Osteoblast (primary cell): ENCODE measurements around the gene SERP1. TPM values are rescaled to one million over a fixed set of nuclear protein-coding genes. Genes with fewer than 3 reads are reported as not detected.
A peak's percentile ranks its signal among the peaks of the same experiment; 100 is the strongest.

Experiments used
- DNase-seq: peaks from one replicate; pipeline ENCODE4 v3.0.0; 2011; ENCODE audit warnings: low spot score, mixed read lengths; ENCODE audit not compliant: insufficient read length; ENCODE audit errors: missing footprints
- H2AFZ ChIP-seq: 2 replicates; pipeline ENCODE4 v1.6.0; 2011; ENCODE audit warnings: mild to moderate bottlenecking, low read length
- H3K27ac ChIP-seq: 2 replicates; pipeline ENCODE4 v1.5.1; 2011; ENCODE audit warnings: mild to moderate bottlenecking, low read depth, low read length, moderate library complexity
- H3K27me3 ChIP-seq: 2 replicates; pipeline ENCODE4 v1.6.0; 2012; ENCODE audit warnings: mild to moderate bottlenecking, control low read depth, inconsistent platforms, low read length, moderate library complexity; ENCODE audit not compliant: insufficient read depth
- H3K36me3 ChIP-seq: 2 replicates; pipeline ENCODE4 v1.5.1; 2011; ENCODE audit warnings: mild to moderate bottlenecking, low read length, control low read depth, moderate library complexity; ENCODE audit not compliant: insufficient read depth
- H3K4me1 ChIP-seq: 2 replicates; pipeline ENCODE4 v1.5.1; 2011; ENCODE audit warnings: mild to moderate bottlenecking, low read length, control low read depth, moderate library complexity; ENCODE audit not compliant: insufficient read depth
- H3K4me2 ChIP-seq: 2 replicates; pipeline ENCODE4 v1.6.0; 2011; ENCODE audit warnings: mild to moderate bottlenecking, low read length; ENCODE audit not compliant: insufficient read depth
- H3K4me3 ChIP-seq: fragments of 200-600 bp; sonication (generic); 3 replicates; pipeline ENCODE4 v1.5.1; 2012; ENCODE audit warnings: mild to moderate bottlenecking, low read length, inconsistent platforms; ENCODE audit not compliant: insufficient read depth
- H3K79me2 ChIP-seq: 2 replicates; pipeline ENCODE4 v1.6.0; 2012; ENCODE audit warnings: mild to moderate bottlenecking, low read length, control low read depth, inconsistent platforms; ENCODE audit not compliant: insufficient read depth
- H3K9me3 ChIP-seq: 2 replicates; pipeline ENCODE4 v1.5.1; 2011; ENCODE audit warnings: low read depth, low read length, control low read depth
- H4K20me1 ChIP-seq: 2 replicates; pipeline ENCODE4 v1.6.0; 2012; ENCODE audit warnings: mild to moderate bottlenecking, low read length, control low read depth; ENCODE audit not compliant: insufficient read depth
- CTCF ChIP-seq: IDR thresholded peaks from 2 replicates; pipeline ENCODE4 v1.5.1; 2011; ENCODE audit warnings: mild to moderate bottlenecking, low read depth, low read length, moderate library complexity; ENCODE audit errors: extremely low read depth
- total RNA-seq: library from RNA; depleted of rRNA; stranded (reverse); fragments of >200 nt; gene quantifications from 2 replicates; pipeline ENCODE4 v1.2.3, GENCODE V29; 2012

Gene SERP1
- total RNA-seq, 1 donor: 124 TPM

GRCh38 chr3:150588027-150588830, 41.9 kb upstream of the SERP1 start:
- no peaks in the 10 kb centered on the region for H3K79me2 ChIP-seq
- DNase-seq: peak; percentile 47

GRCh38 chr3:150583028-150583427, 36.7 kb upstream of the SERP1 start:
- Histone ChIP-seq H3K4me1 (no peaks in the 10 kb centered on the region), H3K4me2 (no peak overlapping the region), H4K20me1 (no peaks in the 10 kb centered on the region), H2AFZ (no peak overlapping the region), H3K36me3 (peaks cover 53% of the 10 kb centered on the region), H3K27ac (no peak overlapping the region), H3K27me3 (no peaks in the 10 kb centered on the region), H3K9me3 (no peaks in the 10 kb centered on the region), H3K79me2 (peaks cover 3% of the 10 kb centered on the region), H3K4me3 (no peak overlapping the region)
- TF ChIP-seq CTCF: no peak
- no peak for DNase-seq

More at GRCh38 chr3:150588027-150588830, 41.9 kb upstream of the SERP1 start:
- Histone ChIP-seq H3K27me3 (no peaks in the 10 kb centered on the region), H2AFZ (no peak overlapping the region), H3K4me3 (no peak overlapping the region), H3K36me3 (peaks cover 25% of the 10 kb centered on the region), H4K20me1 (no peaks in the 10 kb centered on the region), H3K27ac (no peak overlapping the region), H3K4me2 (no peak overlapping the region), H3K9me3 (no peaks in the 10 kb centered on the region), H3K4me1 (no peaks in the 10 kb centered on the region)
- no peak for TF ChIP-seq CTCF

- H3K27ac ChIP-seq: no peak overlapping the region
- no peak overlapping the region for H3K4me2 ChIP-seq
- no peaks in the 10 kb centered on the region for H4K20me1 ChIP-seq
- no peaks in the 10 kb centered on the region for H3K9me3 ChIP-seq
- no peak overlapping the region for H3K4me3 ChIP-seq
- peaks cover 53% of the 10 kb centered on the region for H3K36me3 ChIP-seq
- peaks cover 3% of the 10 kb centered on the region for H3K79me2 ChIP-seq
- H3K4me1 ChIP-seq: no peaks in the 10 kb centered on the region
- no peaks in the 10 kb centered on the region for H3K27me3 ChIP-seq
- TF ChIP-seq CTCF: no peak
- no peak for DNase-seq
- H2AFZ ChIP-seq: no peak overlapping the region
These were observed 36.3 kb upstream of the SERP1 start for GRCh38 chr3:150582620-150583019.

- no peak overlapping the region for H3K4me3 ChIP-seq
- peaks cover 65% of the 10 kb centered on the region for H3K36me3 ChIP-seq
- H4K20me1 ChIP-seq: no peaks in the 10 kb centered on the region
- peaks cover 3% of the 10 kb centered on the region for H3K79me2 ChIP-seq
- H3K27ac ChIP-seq: no peak overlapping the region
- no peaks in the 10 kb centered on the region for H3K4me1 ChIP-seq
- H3K9me3 ChIP-seq: no peaks in the 10 kb centered on the region
- no peak overlapping the region for H2AFZ ChIP-seq
- H3K4me2 ChIP-seq: no peak overlapping the region
- peak; percentile 51 for DNase-seq
- no peak for TF ChIP-seq CTCF
- H3K27me3 ChIP-seq: no peaks in the 10 kb centered on the region
These were observed 34.9 kb upstream of the SERP1 start for GRCh38 chr3:150581174-150581573.
